Kidney (tissue), 14 donors: ENCODE results near the gene EHBP1L1. TPM values are rescaled to one million over a fixed set of nuclear protein-coding genes. Genes with fewer than 3 reads are reported as not detected.
A peak's percentile ranks its signal among the peaks of the same experiment; 100 is the strongest.

Experiments used
- DNase-seq, 5 donors: peaks; one replicate each; pipeline ENCODE4 v3.0.0-alpha.2; 2013 to 2020
- FAIRE-seq: peaks from 2 replicates; lab custom pipeline; 2012; peaks lifted over from hg19 to GRCh38; lab: Jason Lieb, UNC
- H3K27ac ChIP-seq, 2 donors: one replicate each; pipeline ENCODE4 v1.7.0; 2013; ENCODE audit warnings: low read depth in 2 of 2, low read length in 2 of 2, inconsistent platforms in 1 of 2
- H3K27me3 ChIP-seq: one replicate; pipeline ENCODE4 v1.7.1; 2013; ENCODE audit warnings: low read length, inconsistent platforms; ENCODE audit not compliant: control insufficient read depth, insufficient read depth
- H3K36me3 ChIP-seq, 3 donors: one replicate each; pipeline versions ENCODE4 v1.7.0 to v1.7.1; 2013; ENCODE audit warnings: low read length in 3 of 3, control low read depth in 1 of 3, inconsistent platforms in 1 of 3; ENCODE audit not compliant: insufficient read depth in 3 of 3, control insufficient read depth in 2 of 3
- H3K4me1 ChIP-seq, 3 donors: one replicate each; pipeline versions ENCODE4 v1.7.0 to v1.7.1; 2013; ENCODE audit warnings: low read length in 3 of 3, inconsistent platforms in 1 of 3, low read depth in 1 of 3; ENCODE audit not compliant: control insufficient read depth in 2 of 3, insufficient read depth in 2 of 3
- H3K4me3 ChIP-seq, 3 donors: one replicate each; pipeline versions ENCODE4 v1.7.0 to v1.8.1; 2013; ENCODE audit warnings: low read length in 3 of 3, control low read depth in 1 of 3, inconsistent platforms in 1 of 3
- H3K9ac ChIP-seq, 3 donors: one replicate each; pipeline versions ENCODE4 v1.7.0 to v1.7.1; 2013; ENCODE audit warnings: low read length in 3 of 3, control low read depth in 1 of 3, inconsistent platforms in 1 of 3
- H3K9me3 ChIP-seq, 3 donors: one replicate each; pipeline versions ENCODE4 v1.7.0 to v1.7.1; 2013; ENCODE audit warnings: low read length in 3 of 3, control low read depth in 1 of 3, inconsistent platforms in 1 of 3; ENCODE audit not compliant: control insufficient read depth in 2 of 3, insufficient read depth in 1 of 3
- CTCF ChIP-seq: IDR thresholded peaks from 3 replicates; pipeline ENCODE4 v1.5.1; 2012; ENCODE audit warnings: mild to moderate bottlenecking, moderate library complexity, borderline replicate concordance; ENCODE audit not compliant: insufficient read depth; ENCODE audit errors: extremely low read depth
- intact Hi-C: fragments of 100-400 bp; cut with DNase I; formaldehyde crosslinking; loops from one replicate; pipeline ENCODE4 v1.11.1; 2022
- polyA plus RNA-seq: library from polyadenylated mRNA; stranded (reverse); fragments of 350-450 nt; fragmentation: Illumina TruSeq; extraction: RNeasy Lipid Tissue Mini Kit (QIAGEN cat#74804); gene quantifications from one replicate; pipeline ENCODE4 v1.2.3, GENCODE V29; 2014; ENCODE audit warnings: low read depth, low replicate concordance; ENCODE audit not compliant: insufficient read depth
- total RNA-seq: library from RNA; stranded (reverse); fragmentation: NEBNext Ultra II Directional; extraction: Animal tissue kit (Norgen Biotek cat#: 25700); gene quantifications from one replicate; pipeline ENCODE4 v1.2.1, GENCODE V29; 2021
- donor health status: control.
- donor health status: control.
- donor health status: control.
- donor health status: control.
- donor health status: control.
- donor health status: DM: yes; HTN: yes; CAD: no.
- donor health status: Normal renal cell carcinoma (clear cell type).

Gene EHBP1L1
- total and polyA plus RNA-seq, 2 donors from 2014 or later: 20.5 to 95.4 TPM

DNA sequence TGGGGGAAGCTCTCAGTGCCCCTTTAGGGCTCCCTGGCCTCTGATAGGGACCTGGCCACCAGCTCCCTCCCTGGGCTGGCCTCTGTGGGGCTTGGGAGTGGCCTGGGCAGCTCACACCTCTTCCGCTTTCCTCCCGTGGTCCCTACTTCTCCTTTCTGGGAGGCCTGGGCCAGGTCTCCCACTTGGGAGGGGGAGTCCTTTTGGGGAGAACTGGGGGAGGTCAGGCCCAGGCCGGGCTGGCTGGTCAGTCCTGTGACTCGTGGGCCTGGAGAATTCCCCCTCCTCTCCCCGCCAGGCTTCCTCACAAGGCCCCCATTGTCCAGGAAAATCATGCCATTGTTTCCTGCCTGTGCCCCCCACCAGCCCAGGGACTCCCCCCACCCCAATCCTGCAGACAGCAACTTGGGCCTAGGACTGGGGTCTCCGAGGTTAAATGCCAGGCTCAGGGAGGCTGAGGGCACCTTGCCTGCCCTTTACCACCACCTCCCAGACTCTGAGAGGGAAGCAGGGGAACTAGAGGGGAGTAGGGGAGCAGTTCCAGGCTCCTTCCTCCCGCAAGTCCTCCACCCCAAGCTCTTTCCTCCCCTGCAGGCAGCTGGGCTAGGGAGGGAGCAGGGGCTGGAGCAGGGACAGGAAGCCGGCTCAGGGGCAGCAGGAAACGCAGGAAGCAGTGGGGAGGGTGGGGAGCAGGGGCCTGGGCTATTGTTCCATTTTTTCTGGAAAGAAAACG, 35.3 kb downstream of the EHBP1L1 start:
- Histone ChIP-seq H3K36me3 (peaks cover 0 to 6% (median 4%) of the 10 kb centered on the region in 3 donors), H3K4me3 (peak overlapping the region in 2 of 3 donors; percentile 4 to 79), H3K27me3 (no peaks in the 10 kb centered on the region), H3K9ac (peak overlapping the region in 1 of 3 donors; percentile 80), H3K4me1 (peaks cover 0 to 46% (median 0%) of the 10 kb centered on the region in 3 donors), H3K27ac (peak overlapping the region; percentile 60 to 76), H3K9me3 (no peaks in the 10 kb centered on the region)
- DNase-seq (peak in 2 of 5 donors; percentile 60 to 83), FAIRE-seq (no peak)
- intact Hi-C loops: no loop called here
- TF ChIP-seq CTCF: no peak

GRCh38 chr11:65611758-65612603, 36.1 kb downstream of the EHBP1L1 start:
- DNase-seq: no peak
- peak overlapping the region in 2 of 3 donors; percentile 7 to 80 for H3K9ac ChIP-seq

DNA sequence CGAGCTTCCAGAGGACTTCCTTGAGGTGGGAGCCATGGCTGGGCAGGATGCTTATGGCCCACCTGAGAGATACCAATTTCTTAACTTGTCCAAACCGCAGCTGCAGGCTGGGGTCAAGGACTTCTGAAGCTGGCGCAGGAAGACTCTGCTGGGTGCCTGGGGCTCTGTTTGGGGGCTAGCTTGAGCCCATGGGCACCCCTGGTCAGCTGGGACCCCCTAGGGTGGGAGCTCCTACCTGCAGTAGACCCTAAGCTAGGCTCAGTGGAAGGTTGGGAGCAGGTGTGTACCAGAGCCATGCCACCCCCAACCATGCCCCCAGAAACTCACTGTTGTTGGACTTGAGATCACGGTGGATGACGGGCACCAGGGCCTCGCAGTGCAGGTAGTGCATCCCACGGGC, 36.8 kb downstream of the EHBP1L1 start:
- Histone ChIP-seq H3K4me3 (peak overlapping the region; percentile 20 to 79 (median 49)), H3K4me1 (peaks cover 0 to 50% (median 0%) of the 10 kb centered on the region in 3 donors), H3K9ac (peak overlapping the region in 2 of 3 donors; percentile 43 to 80), H3K36me3 (peaks cover 0 to 10% (median 6%) of the 10 kb centered on the region in 3 donors), H3K27ac (peak overlapping the region; percentile 76 to 82), H3K27me3 (no peaks in the 10 kb centered on the region), H3K9me3 (no peaks in the 10 kb centered on the region)
- FAIRE-seq (no peak), DNase-seq (no peak)
- intact Hi-C loops: no loop called here
- TF ChIP-seq CTCF: no peak

More at GRCh38 chr11:65611758-65612603, 36.1 kb downstream of the EHBP1L1 start:
- Histone ChIP-seq H3K36me3 (peaks cover 0 to 6% (median 4%) of the 10 kb centered on the region in 3 donors), H3K27me3 (no peaks in the 10 kb centered on the region), H3K4me1 (peaks cover 0 to 50% (median 0%) of the 10 kb centered on the region in 3 donors), H3K27ac (peak overlapping the region; percentile 51 to 76), H3K9me3 (no peaks in the 10 kb centered on the region), H3K4me3 (peak overlapping the region; percentile 20 to 79 (median 49))
- FAIRE-seq: no peak
- TF ChIP-seq CTCF: no peak
- intact Hi-C loops: no loop called here
